ENCODE data around the gene PRKD1. TPM values are rescaled to one million over a fixed set of nuclear protein-coding genes. Genes with fewer than 3 reads are reported as not detected.

PRKD1 gene
- total RNA-seq, 1 experiment from 2014 or later: 3.2 TPM

GRCh38 chr14:29650554-29651269 lies 276.9 kb downstream of the PRKD1 start:
- no peaks in the 10 kb centered on the region for H3K27me3 ChIP-seq (ENCODE audit: control insufficient read depth, insufficient read depth, low read length)
- no peak overlapping the region for H3K4me3 ChIP-seq (ENCODE audit: insufficient read depth, low read depth, low read length)
- DNase-seq: no peak
- H3K36me3 ChIP-seq (replicated peaks; ENCODE audit: control insufficient read depth, insufficient read depth, low read length): no peaks in the 10 kb centered on the region

GRCh38 chr14:29649170-29649569 lies 278.5 kb downstream of the PRKD1 start:
- no peaks in the 10 kb centered on the region for H3K27me3 ChIP-seq (ENCODE audit: control insufficient read depth, insufficient read depth, low read length)
- H3K36me3 ChIP-seq (replicated peaks; ENCODE audit: control insufficient read depth, insufficient read depth, low read length): no peaks in the 10 kb centered on the region
- DNase-seq: no peak
- no peak overlapping the region for H3K4me3 ChIP-seq (ENCODE audit: insufficient read depth, low read depth, low read length)

- DNase-seq: no peak
- Histone ChIP-seq H3K36me3 (replicated peaks; ENCODE audit: control insufficient read depth, insufficient read depth, low read length) (no peaks in the 10 kb centered on the region), H3K4me3 (ENCODE audit: insufficient read depth, low read depth, low read length) (no peak overlapping the region), H3K27me3 (ENCODE audit: control insufficient read depth, insufficient read depth, low read length) (no peaks in the 10 kb centered on the region)
These were observed 279.6 kb downstream of the PRKD1 start for GRCh38 chr14:29648045-29648444.

- Histone ChIP-seq H3K4me3 (ENCODE audit: insufficient read depth, low read depth, low read length) (no peak overlapping the region), H3K27me3 (ENCODE audit: control insufficient read depth, insufficient read depth, low read length) (no peaks in the 10 kb centered on the region), H3K36me3 (replicated peaks; ENCODE audit: control insufficient read depth, insufficient read depth, low read length) (no peaks in the 10 kb centered on the region)
- no peak for DNase-seq
These were observed 282.5 kb downstream of the PRKD1 start for GRCh38 chr14:29645117-29645516.

- H3K4me3 ChIP-seq (ENCODE audit: insufficient read depth, low read depth, low read length): no peak overlapping the region
- no peak for DNase-seq
- no peaks in the 10 kb centered on the region for H3K36me3 ChIP-seq (replicated peaks; ENCODE audit: control insufficient read depth, insufficient read depth, low read length)
- no peaks in the 10 kb centered on the region for H3K27me3 ChIP-seq (ENCODE audit: control insufficient read depth, insufficient read depth, low read length)
These were observed 284.0 kb downstream of the PRKD1 start for GRCh38 chr14:29643433-29644211.

- Histone ChIP-seq H3K36me3 (replicated peaks; ENCODE audit: control insufficient read depth, insufficient read depth, low read length) (no peaks in the 10 kb centered on the region), H3K4me3 (ENCODE audit: insufficient read depth, low read depth, low read length) (no peak overlapping the region), H3K27me3 (ENCODE audit: control insufficient read depth, insufficient read depth, low read length) (no peaks in the 10 kb centered on the region)
- no peak for DNase-seq
These were observed 290.2 kb downstream of the PRKD1 start for GRCh38 chr14:29637411-29637810.

- Histone ChIP-seq H3K36me3 (replicated peaks; ENCODE audit: control insufficient read depth, insufficient read depth, low read length) (no peaks in the 10 kb centered on the region), H3K4me3 (ENCODE audit: insufficient read depth, low read depth, low read length) (no peak overlapping the region), H3K27me3 (ENCODE audit: control insufficient read depth, insufficient read depth, low read length) (no peaks in the 10 kb centered on the region)
- no peak for DNase-seq
These were observed 290.8 kb downstream of the PRKD1 start for GRCh38 chr14:29636870-29637269.

- Histone ChIP-seq H3K4me3 (ENCODE audit: insufficient read depth, low read depth, low read length) (no peak overlapping the region), H3K36me3 (replicated peaks; ENCODE audit: control insufficient read depth, insufficient read depth, low read length) (no peaks in the 10 kb centered on the region), H3K27me3 (ENCODE audit: control insufficient read depth, insufficient read depth, low read length) (no peaks in the 10 kb centered on the region)
- no peak for DNase-seq
These were observed 297.0 kb downstream of the PRKD1 start for GRCh38 chr14:29630566-29631160.

GRCh38 chr14:29629839-29630238 lies 297.8 kb downstream of the PRKD1 start:
- Histone ChIP-seq H3K4me3 (ENCODE audit: insufficient read depth, low read depth, low read length) (no peak overlapping the region), H3K27me3 (ENCODE audit: control insufficient read depth, insufficient read depth, low read length) (no peaks in the 10 kb centered on the region), H3K36me3 (replicated peaks; ENCODE audit: control insufficient read depth, insufficient read depth, low read length) (no peaks in the 10 kb centered on the region)

GRCh38 chr14:29627137-29627536 lies 300.5 kb downstream of the PRKD1 start:
- no peak overlapping the region for H3K4me3 ChIP-seq (ENCODE audit: insufficient read depth, low read depth, low read length)
- no peaks in the 10 kb centered on the region for H3K36me3 ChIP-seq (replicated peaks; ENCODE audit: control insufficient read depth, insufficient read depth, low read length)
- DNase-seq: no peak
- H3K27me3 ChIP-seq (ENCODE audit: control insufficient read depth, insufficient read depth, low read length): no peaks in the 10 kb centered on the region

More at GRCh38 chr14:29629839-29630238, 297.8 kb downstream of the PRKD1 start:
- DNase-seq: no peak

GRCh38 chr14:29618323-29619067 lies 309.2 kb downstream of the PRKD1 start:
- H3K4me3 ChIP-seq (ENCODE audit: insufficient read depth, low read depth, low read length): no peak overlapping the region
- no peak for DNase-seq
- H3K36me3 ChIP-seq (replicated peaks; ENCODE audit: control insufficient read depth, insufficient read depth, low read length): no peaks in the 10 kb centered on the region
- H3K27me3 ChIP-seq (ENCODE audit: control insufficient read depth, insufficient read depth, low read length): no peaks in the 10 kb centered on the region

- no peak for DNase-seq
- no peak overlapping the region for H3K4me3 ChIP-seq (ENCODE audit: insufficient read depth, low read depth, low read length)
- H3K27me3 ChIP-seq (ENCODE audit: control insufficient read depth, insufficient read depth, low read length): no peaks in the 10 kb centered on the region
- H3K36me3 ChIP-seq (replicated peaks; ENCODE audit: control insufficient read depth, insufficient read depth, low read length): no peaks in the 10 kb centered on the region
These were observed 310.7 kb downstream of the PRKD1 start for GRCh38 chr14:29616922-29617321.

- Histone ChIP-seq H3K27me3 (ENCODE audit: control insufficient read depth, insufficient read depth, low read length) (no peaks in the 10 kb centered on the region), H3K36me3 (replicated peaks; ENCODE audit: control insufficient read depth, insufficient read depth, low read length) (no peaks in the 10 kb centered on the region), H3K4me3 (ENCODE audit: insufficient read depth, low read depth, low read length) (no peak overlapping the region)
- no peak for DNase-seq
These were observed 318.8 kb downstream of the PRKD1 start for GRCh38 chr14:29608861-29609260.

GRCh38 chr14:29607169-29607568 lies 320.5 kb downstream of the PRKD1 start:
- no peaks in the 10 kb centered on the region for H3K36me3 ChIP-seq (replicated peaks; ENCODE audit: control insufficient read depth, insufficient read depth, low read length)
- no peak overlapping the region for H3K4me3 ChIP-seq (ENCODE audit: insufficient read depth, low read depth, low read length)
- no peaks in the 10 kb centered on the region for H3K27me3 ChIP-seq (ENCODE audit: control insufficient read depth, insufficient read depth, low read length)
- DNase-seq: no peak
